ENCODE data around the gene NOX4.
"Not testable (repeated sequence)": the region's sequence is repeated elsewhere in the genome, so short reads cannot be mapped to it uniquely, and the experiment has no call there.

NOX4 gene

DNA sequence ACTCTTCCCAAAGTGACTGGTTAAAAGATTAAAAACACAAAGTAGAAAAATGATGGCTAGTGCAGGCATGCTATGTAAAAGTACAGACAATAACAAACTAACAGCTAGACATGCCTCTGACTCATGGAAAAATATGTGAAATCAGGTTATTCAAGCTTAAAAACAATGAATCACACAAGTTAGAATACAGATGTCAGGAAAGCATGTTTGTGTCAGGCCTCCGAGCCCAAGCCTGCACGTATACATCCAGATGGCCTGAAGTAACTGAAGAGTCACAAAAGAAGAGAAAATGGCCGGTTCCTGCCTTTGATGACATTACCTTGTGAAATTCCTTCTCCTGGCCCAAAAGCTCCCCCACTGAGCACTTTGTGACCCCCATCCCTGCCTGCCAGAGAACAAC is 110.1 kb downstream of the NOX4 start:
- peak; percentile 92 for DNase-seq (ENCODE audit: extremely low read depth, low read depth)
- TF ChIP-seq, protein P1, sequence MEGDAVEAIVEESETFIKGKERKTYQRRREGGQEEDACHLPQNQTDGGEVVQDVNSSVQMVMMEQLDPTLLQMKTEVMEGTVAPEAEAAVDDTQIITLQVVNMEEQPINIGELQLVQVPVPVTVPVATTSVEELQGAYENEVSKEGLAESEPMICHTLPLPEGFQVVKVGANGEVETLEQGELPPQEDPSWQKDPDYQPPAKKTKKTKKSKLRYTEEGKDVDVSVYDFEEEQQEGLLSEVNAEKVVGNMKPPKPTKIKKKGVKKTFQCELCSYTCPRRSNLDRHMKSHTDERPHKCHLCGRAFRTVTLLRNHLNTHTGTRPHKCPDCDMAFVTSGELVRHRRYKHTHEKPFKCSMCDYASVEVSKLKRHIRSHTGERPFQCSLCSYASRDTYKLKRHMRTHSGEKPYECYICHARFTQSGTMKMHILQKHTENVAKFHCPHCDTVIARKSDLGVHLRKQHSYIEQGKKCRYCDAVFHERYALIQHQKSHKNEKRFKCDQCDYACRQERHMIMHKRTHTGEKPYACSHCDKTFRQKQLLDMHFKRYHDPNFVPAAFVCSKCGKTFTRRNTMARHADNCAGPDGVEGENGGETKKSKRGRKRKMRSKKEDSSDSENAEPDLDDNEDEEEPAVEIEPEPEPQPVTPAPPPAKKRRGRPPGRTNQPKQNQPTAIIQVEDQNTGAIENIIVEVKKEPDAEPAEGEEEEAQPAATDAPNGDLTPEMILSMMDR (IDR thresholded peaks at IDR 0.05; ENCODE audit: low read depth, low read length, missing control alignments) = no peak
- H3K4me3 ChIP-seq (replicated peaks; ENCODE audit: low read depth, low read length) = no peak overlapping the region

DNA sequence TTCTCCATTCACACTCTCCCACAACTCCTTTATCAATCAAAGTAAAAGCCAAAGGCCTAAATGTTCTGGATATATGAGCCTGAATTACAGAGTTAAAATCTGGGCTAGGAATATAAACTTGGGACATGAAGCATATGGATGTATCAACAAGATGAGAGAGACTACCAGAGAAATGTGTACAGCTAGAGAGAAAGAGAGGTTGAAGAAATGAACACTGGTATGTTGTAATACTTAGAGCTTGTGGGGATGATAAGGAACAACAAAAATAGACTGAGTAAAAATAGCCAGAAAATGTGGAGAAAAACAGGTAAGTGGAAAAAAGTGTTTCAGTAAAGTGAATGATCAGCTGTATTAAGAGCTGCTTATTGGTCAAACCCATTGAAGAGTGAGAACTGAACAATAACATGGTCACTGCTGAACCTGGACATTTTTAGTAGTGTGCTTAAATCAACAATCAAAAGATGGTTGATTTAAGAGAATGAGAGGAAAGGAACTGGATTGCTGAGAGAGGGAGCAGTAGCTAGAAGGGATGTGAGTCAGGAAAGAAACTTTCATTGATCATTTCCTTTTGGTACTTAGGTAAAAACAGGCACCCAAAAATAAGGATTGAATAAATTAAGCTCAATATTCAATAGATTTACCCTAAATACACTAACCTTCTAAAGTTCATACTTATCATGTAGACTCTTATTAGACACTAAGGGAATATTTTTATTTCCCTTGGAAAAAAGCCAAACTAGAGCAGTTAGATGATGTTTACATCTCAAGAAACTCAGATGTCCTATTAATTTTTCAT is 111.0 kb downstream of the NOX4 start:
- not testable (repeated sequence) for H3K4me3 ChIP-seq (replicated peaks; ENCODE audit: low read depth, low read length)
- peak; percentile 40 for DNase-seq (ENCODE audit: extremely low read depth, low read depth)

DNA sequence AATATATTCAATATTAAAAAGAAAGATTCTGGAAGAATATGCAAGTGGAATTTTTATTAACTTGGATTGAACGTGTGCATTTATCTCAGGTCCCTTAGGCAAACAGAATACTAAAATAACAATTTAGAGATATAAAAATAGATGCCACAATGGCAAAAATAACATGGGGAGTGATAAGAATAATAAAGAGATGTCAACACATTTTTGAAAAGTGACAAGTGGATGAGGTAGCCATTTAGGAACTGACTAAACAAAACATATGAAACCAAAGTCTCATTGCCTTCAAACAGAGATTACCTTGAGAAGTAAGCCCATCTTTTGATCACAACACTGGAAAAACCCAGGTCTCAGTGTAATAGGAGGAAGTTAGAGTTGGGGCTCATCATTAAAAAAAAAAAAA is 112.2 kb downstream of the NOX4 start:
- DNase-seq (ENCODE audit: extremely low read depth, low read depth); H3K4me3 ChIP-seq (replicated peaks; ENCODE audit: low read depth, low read length): not testable (repeated sequence)

DNA sequence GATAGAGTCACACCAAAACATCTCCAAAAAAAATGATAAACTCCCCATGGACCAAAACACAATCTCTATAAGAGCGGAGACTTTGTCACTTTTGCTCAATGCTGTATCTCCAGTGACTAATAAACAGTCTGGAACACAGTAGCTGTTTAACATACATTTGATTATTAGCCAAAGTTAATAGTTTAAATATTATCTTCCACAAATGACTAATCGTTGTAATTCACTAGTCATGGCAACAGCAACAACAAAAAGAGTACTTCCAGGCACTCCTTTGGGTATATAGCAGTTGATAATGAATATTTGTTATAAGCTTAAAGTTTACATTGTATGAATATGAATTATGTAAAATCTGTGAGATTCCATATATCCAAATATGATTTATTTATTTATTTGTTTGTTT is 121.8 kb downstream of the NOX4 start:
- not testable (repeated sequence) for H3K4me3 ChIP-seq (replicated peaks; ENCODE audit: low read depth, low read length); DNase-seq (ENCODE audit: extremely low read depth, low read depth)

DNA sequence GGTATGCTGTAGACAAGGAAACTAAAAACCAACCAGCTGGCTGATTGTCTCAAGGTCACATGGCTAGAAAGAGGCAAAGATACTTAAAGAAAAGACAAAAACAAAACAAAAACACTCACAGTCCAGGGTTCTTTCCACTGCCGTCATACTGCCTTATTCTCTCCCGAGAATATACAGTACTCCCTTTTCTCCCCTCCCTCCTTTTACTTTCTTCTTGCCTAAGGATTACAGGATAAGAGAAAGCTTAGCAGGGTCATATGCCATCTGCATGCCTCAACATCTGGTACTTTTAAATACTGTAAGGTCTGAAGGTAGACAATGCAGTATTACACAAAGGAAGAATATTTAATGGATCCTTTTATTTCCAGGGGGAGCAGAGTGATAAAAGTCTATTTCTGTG is 126.3 kb downstream of the NOX4 start:
- not testable (repeated sequence) for DNase-seq (ENCODE audit: extremely low read depth, low read depth); H3K4me3 ChIP-seq (replicated peaks; ENCODE audit: low read depth, low read length)

DNA sequence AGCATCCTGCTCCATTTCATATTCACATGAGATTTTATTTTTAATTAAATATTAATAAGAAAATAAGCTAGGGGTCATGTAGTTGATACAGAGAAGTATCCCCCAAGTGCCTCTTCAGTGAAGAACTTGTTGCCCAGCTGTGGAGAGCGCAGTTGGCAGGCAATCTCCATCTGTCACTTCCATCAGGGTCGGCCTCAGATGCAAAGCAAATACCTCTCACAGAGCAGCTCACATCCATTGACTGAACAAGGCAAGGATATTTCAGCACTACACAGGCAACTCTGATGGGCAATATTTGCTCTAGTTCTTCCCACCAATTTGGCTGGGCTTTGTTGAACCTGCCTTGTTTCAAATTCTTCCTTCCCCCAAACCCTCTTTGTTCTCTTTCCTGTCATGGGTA is 129.4 kb downstream of the NOX4 start:
- no peak overlapping the region for H3K4me3 ChIP-seq (replicated peaks; ENCODE audit: low read depth, low read length)
- TF ChIP-seq, protein P1 (IDR thresholded peaks at IDR 0.05; ENCODE audit: low read depth, low read length, missing control alignments) = no peak
- no peak for DNase-seq (ENCODE audit: extremely low read depth, low read depth)

DNA sequence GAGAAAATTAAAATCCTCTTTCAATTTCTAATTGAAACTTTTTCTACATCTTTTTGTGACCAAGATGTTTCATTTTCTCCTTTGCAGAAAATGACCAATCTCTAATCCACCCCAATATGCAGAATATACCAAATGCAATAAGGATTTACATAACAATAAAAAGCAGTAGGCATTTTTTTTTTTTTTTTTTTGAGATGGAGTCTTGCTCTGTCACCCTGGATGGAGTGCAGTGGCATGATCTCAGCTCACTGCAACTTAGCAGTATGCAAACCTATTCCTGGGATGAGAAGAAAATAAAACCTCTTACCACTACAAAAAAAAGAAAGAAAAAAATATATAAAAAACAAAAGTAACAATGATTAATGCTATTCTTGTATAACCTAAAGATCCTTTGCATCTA is 132.0 kb downstream of the NOX4 start:
- not testable (repeated sequence) for H3K4me3 ChIP-seq (replicated peaks; ENCODE audit: low read depth, low read length); DNase-seq (ENCODE audit: extremely low read depth, low read depth)

DNA sequence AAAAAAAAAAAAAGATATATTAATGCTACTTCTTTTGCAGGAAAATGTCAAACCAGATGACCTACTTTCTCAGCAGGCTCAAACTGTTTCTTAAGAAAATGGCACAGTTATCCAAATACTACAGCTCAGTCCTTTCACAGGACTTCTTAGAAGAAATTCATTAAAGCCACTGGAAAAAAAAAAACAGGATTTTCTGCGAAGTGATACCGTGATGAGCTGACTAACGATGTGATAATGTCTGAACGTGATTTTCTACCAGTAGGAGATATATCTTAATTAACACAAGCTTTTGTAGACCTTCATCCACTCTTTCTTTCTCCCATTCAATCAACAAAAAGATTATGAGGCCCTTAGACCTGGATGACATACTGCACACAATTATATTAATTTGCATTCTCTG is 132.4 kb downstream of the NOX4 start:
- no peak for DNase-seq (ENCODE audit: extremely low read depth, low read depth)
- H3K4me3 ChIP-seq (replicated peaks; ENCODE audit: low read depth, low read length) = no peak overlapping the region
- TF ChIP-seq, protein P1 (IDR thresholded peaks at IDR 0.05; ENCODE audit: low read depth, low read length, missing control alignments) = no peak

DNA sequence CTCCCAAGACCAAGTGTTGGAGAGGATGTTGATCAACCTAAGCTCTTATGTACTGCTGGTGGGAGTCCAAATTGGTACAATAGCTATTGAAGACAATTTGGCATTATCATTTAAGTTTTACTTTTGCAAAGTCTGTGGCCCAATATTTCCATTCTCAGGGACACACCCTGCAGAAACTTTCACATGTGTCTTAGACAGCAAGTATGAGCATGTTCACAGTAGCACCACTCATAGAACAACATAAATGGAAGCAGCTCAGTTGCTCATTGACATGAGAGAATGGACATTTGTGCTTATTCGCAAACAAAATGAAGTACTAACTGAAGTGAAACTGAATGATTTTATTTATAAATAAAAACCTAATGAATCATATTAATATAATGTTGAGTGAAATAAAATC is 135.5 kb downstream of the NOX4 start:
- H3K4me3 ChIP-seq (replicated peaks; ENCODE audit: low read depth, low read length) = no peak overlapping the region
- TF ChIP-seq, protein P1 (IDR thresholded peaks at IDR 0.05; ENCODE audit: low read depth, low read length, missing control alignments) = no peak
- no peak for DNase-seq (ENCODE audit: extremely low read depth, low read depth)

DNA sequence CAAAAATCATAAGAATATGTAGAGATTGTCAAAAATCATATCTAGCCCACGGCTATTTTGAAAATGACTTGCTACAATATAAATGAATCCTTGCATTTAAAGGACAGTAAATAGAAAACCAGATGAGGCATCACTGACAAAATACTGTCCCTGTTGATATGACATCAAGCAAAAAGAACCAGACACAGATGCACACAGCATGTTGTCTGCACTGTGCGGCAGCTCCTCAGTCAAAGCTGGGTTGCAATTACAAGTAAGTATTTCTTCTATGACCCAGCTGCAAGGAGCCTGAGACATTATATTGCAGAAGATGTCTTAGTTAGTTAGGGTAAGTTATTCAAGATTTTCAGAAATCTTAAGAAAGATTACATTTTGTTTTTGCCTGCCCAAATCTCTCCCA is 136.7 kb downstream of the NOX4 start:
- not testable (repeated sequence) for H3K4me3 ChIP-seq (replicated peaks; ENCODE audit: low read depth, low read length)

More for the DNA sequence above, 136.7 kb downstream of the NOX4 start:
- not testable (repeated sequence) for DNase-seq (ENCODE audit: extremely low read depth, low read depth)

Data from HFF-Myc (cell line).